Measurements from ENCODE around the gene CFAP57. TPM values are rescaled to one million over a fixed set of nuclear protein-coding genes. Genes with fewer than 3 reads are reported as not detected.

The CFAP57 gene
- total and polyA plus RNA-seq, 8 donors = 0.73 to 5.8 (median 3.5) TPM

- DNase-seq (no peak), ATAC-seq (no peak)
- no peak overlapping the region for H3K4me3 ChIP-seq
- no peak overlapping the region for H3K27ac ChIP-seq
- intact Hi-C loops (cut with DNase I) = no loop called here
- peaks cover 7% of the 10 kb centered on the region in 2 donors for H3K4me1 ChIP-seq
- H3K36me3 ChIP-seq = no peaks in the 10 kb centered on the region
- H3K27me3 ChIP-seq = no peaks in the 10 kb centered on the region
- no peaks in the 10 kb centered on the region for H3K9me3 ChIP-seq
- TF ChIP-seq CTCF (IDR thresholded peaks at IDR 0.05) = no peak
These were observed 53.0 kb downstream of the CFAP57 start for GRCh38 chr1:43225168-43225567.

DNA sequence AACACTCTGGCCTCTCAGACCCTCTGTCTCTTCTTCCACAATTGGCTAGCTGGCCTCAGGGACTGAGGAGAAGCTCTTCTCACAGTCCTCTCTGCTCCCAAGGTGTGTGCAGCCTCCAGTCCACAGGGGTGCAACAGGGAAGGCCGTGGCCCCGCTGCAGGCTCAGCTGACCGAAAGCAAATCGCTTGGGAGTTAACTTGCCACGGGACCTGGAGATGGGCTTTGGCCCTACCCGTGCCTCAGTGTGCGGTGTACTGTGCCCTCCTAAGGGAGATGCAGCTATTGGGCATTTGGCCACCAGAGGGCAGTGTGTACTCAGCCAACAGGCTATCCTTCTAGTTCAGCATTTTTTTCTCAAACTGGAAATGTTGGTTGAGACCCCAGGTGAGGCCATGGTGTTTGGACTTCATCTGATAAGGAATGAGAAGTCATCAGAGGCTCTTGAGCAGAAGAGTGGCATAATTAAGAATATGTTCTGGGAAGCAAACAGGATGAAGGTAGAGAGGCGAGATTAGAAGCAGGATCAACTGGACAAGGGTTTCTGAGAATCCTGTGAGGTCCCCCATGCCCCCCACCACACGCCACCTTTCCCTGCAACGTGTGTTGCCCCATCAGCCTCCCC lies 55.1 kb downstream of the CFAP57 start:
- Histone ChIP-seq H3K27me3 (no peaks in the 10 kb centered on the region), H3K27ac (no peak overlapping the region), H3K4me3 (no peak overlapping the region), H3K36me3 (no peaks in the 10 kb centered on the region), H3K9me3 (no peaks in the 10 kb centered on the region), H3K4me1 (peaks cover 7% of the 10 kb centered on the region in 2 donors)
- ATAC-seq (peak; percentile 94), DNase-seq (peak; percentile 77 to 90 (median 85))
- peak; percentile 91 to 99 for TF ChIP-seq CTCF (IDR thresholded peaks at IDR 0.05)
- intact Hi-C loops (cut with DNase I) = no loop called here

DNA sequence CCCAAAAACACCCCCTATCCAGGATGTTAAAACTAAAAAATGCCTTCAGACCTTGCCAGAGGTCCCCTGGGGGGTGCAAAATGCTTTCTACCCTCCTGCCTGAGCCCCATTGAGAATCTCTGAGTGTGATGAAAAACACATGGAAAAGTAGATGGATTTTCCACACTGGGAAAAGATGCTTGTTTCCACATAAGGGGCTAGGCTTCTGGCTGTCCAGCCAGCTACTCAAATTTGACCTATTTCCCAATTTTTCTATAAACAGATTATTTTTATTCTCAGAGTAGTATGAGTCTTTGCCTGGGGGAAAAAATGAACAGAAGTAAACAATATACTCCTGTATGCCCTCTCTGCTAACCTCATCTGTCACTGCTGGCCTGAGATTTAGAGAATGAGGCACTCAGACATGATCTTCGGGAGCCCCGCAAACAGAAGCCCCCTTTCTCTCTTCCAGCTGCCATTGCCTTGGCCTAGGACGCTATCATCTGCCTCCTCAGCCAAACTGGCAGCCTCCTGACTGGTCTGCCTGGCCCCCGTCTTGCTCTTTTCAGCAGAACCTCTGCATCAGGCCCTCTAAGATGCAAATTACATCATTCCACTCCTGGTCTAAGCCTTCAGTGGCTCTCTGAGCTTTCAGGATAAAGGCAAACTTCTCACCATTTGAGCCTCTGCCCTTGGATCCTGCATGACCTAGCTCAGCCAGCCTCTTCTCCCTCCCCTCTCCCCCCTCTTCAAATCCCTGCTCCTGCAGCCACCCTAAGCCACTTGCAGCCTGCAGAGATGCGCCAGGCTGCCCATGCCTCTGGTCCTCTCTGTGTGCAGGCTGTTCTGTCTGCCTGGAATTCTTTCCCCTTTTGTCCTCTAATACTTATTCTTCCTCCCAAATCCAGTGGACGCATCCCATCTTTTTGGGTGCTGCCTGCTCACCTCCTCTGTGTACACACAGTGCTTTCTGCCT lies 58.0 kb downstream of the CFAP57 start:
- TF ChIP-seq CTCF (IDR thresholded peaks at IDR 0.05) = no peak
- intact Hi-C loops (cut with DNase I) = loop anchor here (10.0 kb wide), 2 partner anchors 155 to 185 kb away; partner anchors contain the start of genes MED8 (in 1 of the 2) and SZT2 (in 1 of the 2)
- Histone ChIP-seq H3K36me3 (no peaks in the 10 kb centered on the region), H3K4me1 (peaks cover 7% of the 10 kb centered on the region in 2 donors), H3K9me3 (no peaks in the 10 kb centered on the region), H3K27ac (no peak overlapping the region), H3K27me3 (no peaks in the 10 kb centered on the region), H3K4me3 (no peak overlapping the region)
- DNase-seq = peak in 2 of 4 donors; percentile 43 to 61
- no peak for ATAC-seq

DNA sequence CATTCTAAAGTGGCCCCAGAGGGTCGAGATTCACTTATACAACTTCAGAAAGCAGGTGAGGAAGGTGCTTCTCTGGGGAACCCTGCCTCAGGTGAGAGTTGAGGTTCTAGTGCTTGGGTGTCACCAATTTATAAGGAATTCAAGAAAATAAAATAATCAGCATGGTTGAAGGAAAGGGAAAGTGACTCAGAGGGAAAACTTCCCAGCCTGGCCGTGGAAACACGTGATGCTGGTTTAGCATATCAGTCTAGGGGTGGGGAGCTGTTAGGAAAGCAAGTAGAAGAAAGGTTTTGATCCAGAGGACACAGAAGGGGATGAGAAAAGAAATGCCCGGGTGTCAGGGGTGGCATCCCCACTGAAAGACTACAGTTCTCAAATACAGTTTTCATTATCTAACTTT lies 59.9 kb downstream of the CFAP57 start:
- H3K36me3 ChIP-seq = no peaks in the 10 kb centered on the region
- H3K4me3 ChIP-seq = no peak overlapping the region
- H3K9me3 ChIP-seq = no peaks in the 10 kb centered on the region
- H3K27me3 ChIP-seq = no peaks in the 10 kb centered on the region
- DNase-seq = no peak
- intact Hi-C loops (cut with DNase I) = loop anchor here (10.0 kb wide), 2 partner anchors 153 to 183 kb away; partner anchors contain the start of genes MED8 (in 1 of the 2) and SZT2 (in 1 of the 2)
- peaks cover 6 to 7% of the 10 kb centered on the region in 2 donors for H3K4me1 ChIP-seq
- ATAC-seq = peak; percentile 21
- no peak for TF ChIP-seq CTCF (IDR thresholded peaks at IDR 0.05)
- peak overlapping the region in 1 of 2 donors; percentile 50 for H3K27ac ChIP-seq

DNA sequence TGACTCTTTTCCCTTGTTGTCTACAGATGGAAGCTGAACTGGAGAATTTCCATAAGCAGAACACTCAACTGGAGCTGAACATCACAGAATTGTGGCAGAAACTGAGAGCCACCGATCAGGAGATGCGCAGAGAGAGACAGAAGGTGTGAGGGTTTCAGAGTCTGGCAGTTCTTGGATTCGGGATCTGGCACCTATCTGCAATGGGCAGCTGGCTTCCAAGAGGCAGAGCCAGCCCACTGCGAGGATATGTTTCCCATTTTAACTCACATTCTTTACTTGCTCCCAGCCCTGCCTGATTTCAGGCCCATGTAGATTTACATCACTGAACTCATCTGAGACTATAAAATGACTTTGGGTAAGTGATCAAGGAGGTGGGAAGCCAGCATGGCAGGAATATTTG lies 60.4 kb downstream of the CFAP57 start:
- Histone ChIP-seq H3K4me1 (peaks cover 2 to 7% of the 10 kb centered on the region in 2 donors), H3K36me3 (no peaks in the 10 kb centered on the region), H3K27me3 (no peaks in the 10 kb centered on the region), H3K4me3 (no peak overlapping the region), H3K27ac (peak overlapping the region in 1 of 2 donors; percentile 50), H3K9me3 (no peaks in the 10 kb centered on the region)
- no peak for TF ChIP-seq CTCF (IDR thresholded peaks at IDR 0.05)
- DNase-seq = no peak
- ATAC-seq = no peak
- intact Hi-C loops (cut with DNase I) = loop anchor here (10.0 kb wide), 2 partner anchors 152 to 182 kb away; partner anchors contain the start of genes MED8 (in 1 of the 2) and SZT2 (in 1 of the 2)
